OCI-LY3 (cell line): ENCODE measurements around the gene IL1RN.

Source experiments
- H2AFZ ChIP-seq: fragments of 200-600, 300-600 bp; shearing (Covaris generic); 2 replicates; pipeline ENCODE4 v1.6.0; 2014; ENCODE audit warnings: antibody characterized with exemption, low read depth, low read length
- H3K27ac ChIP-seq: fragments of 200-600, 300-600 bp; sonication (generic); 2 replicates; pipeline ENCODE4 v1.5.1; 2014; ENCODE audit warnings: mild to moderate bottlenecking, low read length, moderate library complexity, mixed read lengths
- H3K27me3 ChIP-seq: fragments of 200-600, 300-600 bp; sonication (generic); 2 replicates; pipeline ENCODE4 v1.6.1; 2014; ENCODE audit warnings: low read depth, low read length, mixed read lengths
- H3K36me3 ChIP-seq: fragments of 200-600, 300-600 bp; sonication (generic); replicated peaks from 2 replicates; pipeline ENCODE3; 2014; ENCODE audit warnings: low read depth, low read length, mixed read lengths
- H3K4me1 ChIP-seq: fragments of 300-600, 200-600 bp; sonication (generic); 2 replicates; pipeline ENCODE4 v1.6.1; 2014; ENCODE audit warnings: low read length, mixed read lengths
- H3K4me2 ChIP-seq: fragments of 200-600, 300-600 bp; sonication (generic); 2 replicates; pipeline ENCODE4 v1.6.1; 2014; ENCODE audit warnings: low read length, mixed read lengths
- H3K4me3 ChIP-seq: fragments of 300-600, 200-600 bp; sonication (generic); 2 replicates; pipeline ENCODE4 v1.5.1; 2014; ENCODE audit warnings: antibody characterized with exemption, mild to moderate bottlenecking, low read length, moderate library complexity
- H3K79me2 ChIP-seq: fragments of 300-600, 200-600 bp; shearing (Covaris generic); 2 replicates; pipeline ENCODE4 v1.6.1; 2014; ENCODE audit warnings: mild to moderate bottlenecking, low read length, mixed read lengths
- H3K9ac ChIP-seq: fragments of 300-600, 200-600 bp; shearing (Covaris generic); 2 replicates; pipeline ENCODE4 v1.6.0; 2014; ENCODE audit warnings: mild to moderate bottlenecking, low read length, moderate library complexity
- H3K9me3 ChIP-seq: fragments of 200-600, 300-600 bp; shearing (Covaris generic); 2 replicates; pipeline ENCODE4 v1.6.1; 2014; ENCODE audit warnings: low read length, mixed read lengths; ENCODE audit not compliant: insufficient read depth
- H4K20me1 ChIP-seq: fragments of 200-600, 300-600 bp; sonication (generic); 2 replicates; pipeline ENCODE4 v1.6.1; 2016; ENCODE audit warnings: low read length, mixed read lengths; ENCODE audit not compliant: insufficient read depth
- EZH2phosphoT487 ChIP-seq: fragments of 200-600 bp; shearing (Covaris generic); IDR thresholded peaks from 2 replicates; pipeline ENCODE4 v1.6.1; 2018; ENCODE audit warnings: antibody characterized with exemption, mixed run types, low read depth
- TF ChIP-seq, protein P1 (sequence below): fragments of 200-600, 300-600 bp; sonication (generic); IDR thresholded peaks from 2 replicates; pipeline ENCODE4 v1.5.1; 2014; ENCODE audit warnings: antibody characterized with exemption, low read length, low read depth

Gene IL1RN

GRCh38 chr2:113182471-113183260 is 55.3 kb downstream of the IL1RN start:
- Histone ChIP-seq H3K27me3 (no peaks in the 10 kb centered on the region), H3K4me3 (no peak overlapping the region), H3K4me1 (no peaks in the 10 kb centered on the region), H3K4me2 (no peak overlapping the region), H3K9me3 (no peaks in the 10 kb centered on the region), H3K79me2 (peaks cover 24% of the 10 kb centered on the region), H3K9ac (no peak overlapping the region), H3K36me3 (peaks cover 18% of the 10 kb centered on the region), H4K20me1 (peaks cover 53% of the 10 kb centered on the region), H2AFZ (no peak overlapping the region), H3K27ac (no peak overlapping the region)
- no peak for TF ChIP-seq EZH2phosphoT487
- TF ChIP-seq, protein P1, sequence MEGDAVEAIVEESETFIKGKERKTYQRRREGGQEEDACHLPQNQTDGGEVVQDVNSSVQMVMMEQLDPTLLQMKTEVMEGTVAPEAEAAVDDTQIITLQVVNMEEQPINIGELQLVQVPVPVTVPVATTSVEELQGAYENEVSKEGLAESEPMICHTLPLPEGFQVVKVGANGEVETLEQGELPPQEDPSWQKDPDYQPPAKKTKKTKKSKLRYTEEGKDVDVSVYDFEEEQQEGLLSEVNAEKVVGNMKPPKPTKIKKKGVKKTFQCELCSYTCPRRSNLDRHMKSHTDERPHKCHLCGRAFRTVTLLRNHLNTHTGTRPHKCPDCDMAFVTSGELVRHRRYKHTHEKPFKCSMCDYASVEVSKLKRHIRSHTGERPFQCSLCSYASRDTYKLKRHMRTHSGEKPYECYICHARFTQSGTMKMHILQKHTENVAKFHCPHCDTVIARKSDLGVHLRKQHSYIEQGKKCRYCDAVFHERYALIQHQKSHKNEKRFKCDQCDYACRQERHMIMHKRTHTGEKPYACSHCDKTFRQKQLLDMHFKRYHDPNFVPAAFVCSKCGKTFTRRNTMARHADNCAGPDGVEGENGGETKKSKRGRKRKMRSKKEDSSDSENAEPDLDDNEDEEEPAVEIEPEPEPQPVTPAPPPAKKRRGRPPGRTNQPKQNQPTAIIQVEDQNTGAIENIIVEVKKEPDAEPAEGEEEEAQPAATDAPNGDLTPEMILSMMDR, result no peak

GRCh38 chr2:113183264-113183663 is 55.9 kb downstream of the IL1RN start:
- no peaks in the 10 kb centered on the region for H3K27me3 ChIP-seq
- H3K4me3 ChIP-seq, result no peak overlapping the region
- H3K79me2 ChIP-seq, result peaks cover 20% of the 10 kb centered on the region
- no peak overlapping the region for H3K27ac ChIP-seq
- H3K9ac ChIP-seq, result no peak overlapping the region
- peaks cover 17% of the 10 kb centered on the region for H3K36me3 ChIP-seq
- H2AFZ ChIP-seq, result no peak overlapping the region
- H3K4me2 ChIP-seq, result no peak overlapping the region
- TF ChIP-seq EZH2phosphoT487, result no peak
- TF ChIP-seq, protein P1, result no peak
- peaks cover 50% of the 10 kb centered on the region for H4K20me1 ChIP-seq
- no peaks in the 10 kb centered on the region for H3K9me3 ChIP-seq
- no peaks in the 10 kb centered on the region for H3K4me1 ChIP-seq
